K562 (cell line): ENCODE results near the gene PTOV1. TPM values are rescaled to one million over a fixed set of nuclear protein-coding genes. Genes with fewer than 3 reads are reported as not detected.
A peak's percentile ranks its signal among the peaks of the same experiment; 100 is the strongest.

ENCODE experiments used
- ARID1B ChIP-seq: fragments of 450-650 bp; IDR thresholded peaks from 2 replicates; pipeline ENCODE4 v1.6.1; 2016; ENCODE audit warnings: antibody characterized with exemption, mild to moderate bottlenecking, inconsistent platforms
- CGGBP1 ChIP-seq: fragments of 250-450 bp; sonication (Bioruptor Pico); IDR thresholded peaks from 2 replicates; pipeline ENCODE4 v1.9.0; 2021; ENCODE audit warnings: mild to moderate bottlenecking
- EHMT2 ChIP-seq: fragments of 450-650 bp; IDR thresholded peaks from 2 replicates; pipeline ENCODE4 v1.6.1; 2018; ENCODE audit warnings: antibody characterized with exemption
- FIP1L1 ChIP-seq: fragments of 200-400 bp; formaldehyde crosslinking; IDR thresholded peaks from 2 replicates; pipeline ENCODE4 v1.6.1; 2018; ENCODE audit warnings: mild to moderate bottlenecking, low read depth, low read length; ENCODE audit not compliant: poor library complexity, severe bottlenecking
- HIVEP1 ChIP-seq: fragments of 250-450 bp; sonication (Bioruptor Pico); IDR thresholded peaks from 2 replicates; pipeline ENCODE4 v1.4.0; 2020; ENCODE audit warnings: mild to moderate bottlenecking
- MAFK ChIP-seq: IDR thresholded peaks from 2 replicates; pipeline ENCODE4 v1.6.1; 2011; ENCODE audit warnings: low read length, improper control_type of control experiment
- RERE ChIP-seq: sonication (generic); formaldehyde crosslinking; IDR thresholded peaks from 2 replicates; pipeline ENCODE4 v1.8.0; 2023; ENCODE audit warnings: missing genetic modification reagents, mild to moderate bottlenecking, borderline replicate concordance
- SAP30 ChIP-seq: fragments of 200-600 bp; sonication (generic); IDR thresholded peaks from 2 replicates; pipeline ENCODE4 v1.6.1; 2012; ENCODE audit warnings: borderline replicate concordance, low read depth, mild to moderate bottlenecking, moderate library complexity, low read length, control low read depth, inconsistent platforms; ENCODE audit not compliant: insufficient read depth, poor library complexity, severe bottlenecking
- SMC3 ChIP-seq: conservative IDR thresholded peaks from 2 replicates; pipeline ENCODE4 v1.6.1; 2011; ENCODE audit warnings: low read depth, low read length, improper control_type of control experiment; ENCODE audit not compliant: insufficient read depth
- TSHZ1 ChIP-seq: fragments of 250-450 bp; sonication (Bioruptor Pico); IDR thresholded peaks from 2 replicates; pipeline ENCODE4 v1.4.0; 2020; ENCODE audit warnings: mild to moderate bottlenecking, moderate library complexity
- ZBTB34 ChIP-seq: fragments of 250-450 bp; sonication (Bioruptor Pico); IDR thresholded peaks from 2 replicates; pipeline ENCODE4 v1.8.0; 2021; ENCODE audit warnings: mild to moderate bottlenecking, moderate library complexity
- ZFP36 ChIP-seq: fragments of 150-350 bp; IDR thresholded peaks from 2 replicates; pipeline ENCODE4 v1.6.1; 2018; ENCODE audit warnings: low read length, low read depth; ENCODE audit not compliant: partially characterized antibody
- ZNF277 ChIP-seq: fragments of 250-450 bp; sonication (Bioruptor Pico); IDR thresholded peaks from 2 replicates; pipeline ENCODE4 v1.8.0; 2022; ENCODE audit warnings: inconsistent platforms, mild to moderate bottlenecking, moderate library complexity, borderline replicate concordance
- ZNF395 ChIP-seq: fragments of 200-800 bp; sonication (Bioruptor generic); IDR thresholded peaks from 2 replicates; pipeline ENCODE4 v1.6.1; 2017; ENCODE audit warnings: missing genetic modification characterization, missing compliant biosample characterization
- polyA plus RNA-seq, 8 experiments: library from polyadenylated mRNA; depleted of rRNA in 4 of 8; stranded (reverse) in 5 of 8; unstranded in 3 of 8; fragments of >200 nt; fragmentation: Nextera tagmentation in 2 of 8; fragmentation: Illumina TruSeq in 1 of 8; extraction: Ambion mirVana in 2 of 8; extraction: Trizol in 1 of 8; gene quantifications; 2 replicates each; pipeline versions ENCODE4 v1.2.1 to v1.2.3, GENCODE V29; 2011 to 2014; ENCODE audit warnings: inconsistent platforms in 1 of 8, missing spikeins in 1 of 8
- total RNA-seq, 7 experiments: library from RNA; depleted of rRNA in 6 of 7; stranded (reverse); fragments of >200 nt in 6 of 7; fragmentation: Illumina TruSeq in 2 of 7; extraction: Trizol in 2 of 7; gene quantifications; 2 replicates each; pipeline versions ENCODE4 v1.2.1 to v1.2.3, GENCODE V29; 2011 to 2021; ENCODE audit warnings: low replicate concordance in 1 of 7

The PTOV1 gene
- total and polyA plus RNA-seq, 9 of the 15 experiments (the other 6 are each of a cell fraction or from before 2014, with no cell fraction given) = 4.9 to 169 (median 43.5) TPM

- TF ChIP-seq ZFP36 = no peak
- TF ChIP-seq SMC3 = no peak
- TF ChIP-seq ZNF277 (CRISPR knock-in tag) = no peak
- TF ChIP-seq HIVEP1 (CRISPR knock-in tag) = no peak
- TF ChIP-seq MAFK = peak; percentile 47; the same call in 1 of the 2 replicates
- no peak for TF ChIP-seq CGGBP1
- TF ChIP-seq ZNF395 = peak; percentile 48; the same call in 1 of the 2 replicates
- TF ChIP-seq TSHZ1 = no peak
- no peak for TF ChIP-seq EHMT2
- no peak for TF ChIP-seq ARID1B
- TF ChIP-seq FIP1L1 = no peak
- TF ChIP-seq SAP30 = no peak
- TF ChIP-seq RERE (CRISPR knock-in tag) = no peak
- no peak for TF ChIP-seq ZBTB34 (CRISPR knock-in tag)
These were observed 2.0 kb upstream of the PTOV1 start (continued) for GRCh38 chr19:49848938-49849337.
